Testis (tissue), 3 donors: ENCODE measurements around the gene KCNAB1. TPM values are rescaled to one million over a fixed set of nuclear protein-coding genes. Genes with fewer than 3 reads are reported as not detected.

Source experiments
- DNase-seq: peaks from one replicate; pipeline ENCODE4 v3.0.0-alpha.2; 2019
- H3K27ac ChIP-seq, 2 donors: fragments of 200-600 bp; sonication (generic); one replicate each; pipeline ENCODE4 v1.5.1; 2019
- H3K27me3 ChIP-seq: fragments of 200-600 bp; sonication (generic); one replicate; pipeline ENCODE4 v1.5.1; 2019
- H3K36me3 ChIP-seq: fragments of 200-600 bp; sonication (generic); one replicate; pipeline ENCODE4 v1.5.1; 2017; ENCODE audit warnings: low read depth; ENCODE audit errors: missing control alignments
- H3K4me1 ChIP-seq: fragments of 200-600 bp; sonication (generic); one replicate; pipeline ENCODE4 v1.5.1; 2019
- H3K4me3 ChIP-seq, 2 donors: fragments of 200-600 bp; sonication (generic); one replicate each; pipeline ENCODE4 v1.5.1; 2017 to 2019
- H3K9me3 ChIP-seq: fragments of 200-600 bp; sonication (generic); one replicate; pipeline ENCODE4 v1.5.1; 2017
- CTCF ChIP-seq, 3 experiments: fragments of 450-650 bp in 2 of 3; fragments of 200-600 bp in 1 of 3; sonication (generic) in 1 of 3; IDR thresholded peaks; one replicate each; pipeline ENCODE4 v1.5.1; 2016 to 2019; ENCODE audit warnings: antibody characterized with exemption in 3 of 3, mild to moderate bottlenecking in 2 of 3, moderate library complexity in 1 of 3
- POLR2A ChIP-seq: fragments of 450-650 bp; IDR thresholded peaks from one replicate; pipeline ENCODE4 v1.6.1; 2017; ENCODE audit warnings: antibody characterized with exemption, mild to moderate bottlenecking, moderate library complexity
- WGBS, 2 donors: methylation state at CpG; one replicate each; pipeline ENCODE4 v1.1.5; 2018; 5-methylcytosine and 5-hydroxymethylcytosine counted together
- intact Hi-C: fragments of 100-400 bp; cut with DNase I; formaldehyde crosslinking; loops from one replicate; pipeline ENCODE4 v1.15.1; 2023; ENCODE audit warnings: low total_unique reads
- polyA plus RNA-seq: library from polyadenylated mRNA; stranded (reverse); fragments of 350-450 nt; fragmentation: Illumina TruSeq; extraction: RNeasy Lipid Tissue Mini Kit (QIAGEN cat#74804); gene quantifications from one replicate; pipeline ENCODE4 v1.2.3, GENCODE V29; 2014; ENCODE audit warnings: low read depth, low replicate concordance; ENCODE audit not compliant: insufficient read depth
- total RNA-seq, 2 donors: library from RNA; depleted of rRNA; stranded (reverse); fragments of >200 nt; gene quantifications; one replicate each; pipeline ENCODE4 v1.2.3, GENCODE V29; 2016

KCNAB1 gene
- total and polyA plus RNA-seq, 3 donors from 2014 or later: 3.8 to 8.9 (median 5.7) TPM

- TF ChIP-seq CTCF (IDR thresholded peaks at IDR 0.05): no peak
- no peak for TF ChIP-seq POLR2A
- Histone ChIP-seq H3K4me1 (no peaks in the 10 kb centered on the region), H3K36me3 (no peaks in the 10 kb centered on the region), H3K4me3 (no peak overlapping the region), H3K27ac (no peak overlapping the region), H3K9me3 (no peaks in the 10 kb centered on the region), H3K27me3 (no peaks in the 10 kb centered on the region)
- 69 to 70% methylated on average over 4 of the region's 4 CpGs for WGBS, 2 donors
- DNase-seq: no peak
- intact Hi-C loops: no loop called here
Observed at GRCh38 chr3:156395961-156396710, 275.8 kb downstream of the KCNAB1 start.

- TF ChIP-seq CTCF (IDR thresholded peaks at IDR 0.05) (no peak), POLR2A (no peak)
- H3K27ac ChIP-seq: no peak overlapping the region
- H3K4me1 ChIP-seq: no peaks in the 10 kb centered on the region
- H3K27me3 ChIP-seq: no peaks in the 10 kb centered on the region
- intact Hi-C loops: no loop called here
- no peaks in the 10 kb centered on the region for H3K36me3 ChIP-seq
- DNase-seq: no peak
- 86 to 88% methylated on average over 4 of the region's 4 CpGs for WGBS, 2 donors
- H3K9me3 ChIP-seq: no peaks in the 10 kb centered on the region
- no peak overlapping the region for H3K4me3 ChIP-seq
Observed at GRCh38 chr3:156396851-156397250, 276.5 kb downstream of the KCNAB1 start.

GRCh38 chr3:156397534-156397933 lies 277.2 kb downstream of the KCNAB1 start:
- Histone ChIP-seq H3K4me1 (no peaks in the 10 kb centered on the region), H3K36me3 (no peaks in the 10 kb centered on the region), H3K27ac (no peak overlapping the region), H3K27me3 (no peaks in the 10 kb centered on the region), H3K4me3 (no peak overlapping the region), H3K9me3 (no peaks in the 10 kb centered on the region)
- DNase-seq: no peak
- TF ChIP-seq POLR2A: no peak
- no peak for TF ChIP-seq CTCF (IDR thresholded peaks at IDR 0.05)
- intact Hi-C loops: no loop called here

- H3K27me3 ChIP-seq: no peaks in the 10 kb centered on the region
- no peaks in the 10 kb centered on the region for H3K4me1 ChIP-seq
- no peaks in the 10 kb centered on the region for H3K9me3 ChIP-seq
- H3K4me3 ChIP-seq: no peak overlapping the region
- H3K27ac ChIP-seq: no peak overlapping the region
- no peak for DNase-seq
- WGBS, 2 donors: 82 to 84% methylated on average over 2 of the region's 2 CpGs
- no peaks in the 10 kb centered on the region for H3K36me3 ChIP-seq
- TF ChIP-seq CTCF (IDR thresholded peaks at IDR 0.05): no peak
- no peak for TF ChIP-seq POLR2A
- intact Hi-C loops: no loop called here
Observed at GRCh38 chr3:156400062-156400461, 279.7 kb downstream of the KCNAB1 start.

- no peaks in the 10 kb centered on the region for H3K36me3 ChIP-seq
Observed at GRCh38 chr3:156400735-156401134, 280.4 kb downstream of the KCNAB1 start.

More at GRCh38 chr3:156400735-156401134, 280.4 kb downstream of the KCNAB1 start:
- no peak for DNase-seq
- no peak overlapping the region for H3K4me3 ChIP-seq
- TF ChIP-seq POLR2A (no peak), CTCF (IDR thresholded peaks at IDR 0.05) (no peak)
- intact Hi-C loops: no loop called here
- H3K9me3 ChIP-seq: no peaks in the 10 kb centered on the region
- H3K27ac ChIP-seq: no peak overlapping the region
- no peaks in the 10 kb centered on the region for H3K27me3 ChIP-seq
- 83 to 86% methylated on average over 1 of the region's 1 CpG for WGBS, 2 donors
- no peaks in the 10 kb centered on the region for H3K4me1 ChIP-seq
